RWPE1 (cell line): ENCODE results near the gene TMEM165.
"Not testable (repeated sequence)": the region's sequence is repeated elsewhere in the genome, so short reads cannot be mapped to it uniquely, and the experiment has no call there.

ENCODE experiments used
- CTCF ChIA-PET: fragments of 350-600 bp; sonication (Branson Sonifier 250); formaldehyde crosslinking; extraction: SDS; loops from one replicate; lab custom pipeline; 2021; lab: Yijun Ruan, JAX
- POLR2A ChIA-PET: fragments of 400-600 bp; formaldehyde crosslinking; extraction: SDS; loops from one replicate; lab custom pipeline; 2020; ENCODE audit warnings: antibody characterized with exemption; ENCODE audit not compliant: low non-redundant PET; lab: Yijun Ruan, JAX
- DNase-seq: peaks from one replicate; pipeline ENCODE4 v3.0.0; 2012; ENCODE audit warnings: low spot score
- H3K27ac ChIP-seq: fragments of 450-650 bp; 2 replicates; pipeline ENCODE4 v1.5.1; 2017
- TF ChIP-seq, protein P1 (sequence below): fragments of 450-650 bp; conservative IDR thresholded peaks from 2 replicates; pipeline ENCODE4 v1.5.1; 2017; ENCODE audit warnings: low read depth, mild to moderate bottlenecking

The TMEM165 gene

DNA sequence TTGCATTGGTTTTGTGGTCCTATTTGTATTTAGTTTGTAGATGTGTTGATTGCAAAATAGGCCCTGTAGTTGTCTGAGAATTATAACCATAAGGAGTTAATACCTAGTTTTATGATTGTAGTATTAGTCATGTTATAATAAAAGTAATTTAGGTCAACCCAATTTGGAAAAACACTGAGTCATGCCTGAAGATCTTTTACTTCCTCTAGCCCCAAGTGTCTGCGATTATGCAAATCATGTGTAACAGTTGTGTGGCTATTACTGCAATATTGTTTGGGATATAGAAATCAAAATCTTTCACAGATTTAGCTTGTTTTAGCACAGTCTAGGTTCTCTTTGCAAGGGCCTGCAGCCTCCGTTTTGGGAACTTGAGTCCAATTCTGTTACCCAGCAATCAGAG lies 37.1 kb upstream of the TMEM165 start:
- peak; percentile 88 for DNase-seq
- TF ChIP-seq, protein P1, sequence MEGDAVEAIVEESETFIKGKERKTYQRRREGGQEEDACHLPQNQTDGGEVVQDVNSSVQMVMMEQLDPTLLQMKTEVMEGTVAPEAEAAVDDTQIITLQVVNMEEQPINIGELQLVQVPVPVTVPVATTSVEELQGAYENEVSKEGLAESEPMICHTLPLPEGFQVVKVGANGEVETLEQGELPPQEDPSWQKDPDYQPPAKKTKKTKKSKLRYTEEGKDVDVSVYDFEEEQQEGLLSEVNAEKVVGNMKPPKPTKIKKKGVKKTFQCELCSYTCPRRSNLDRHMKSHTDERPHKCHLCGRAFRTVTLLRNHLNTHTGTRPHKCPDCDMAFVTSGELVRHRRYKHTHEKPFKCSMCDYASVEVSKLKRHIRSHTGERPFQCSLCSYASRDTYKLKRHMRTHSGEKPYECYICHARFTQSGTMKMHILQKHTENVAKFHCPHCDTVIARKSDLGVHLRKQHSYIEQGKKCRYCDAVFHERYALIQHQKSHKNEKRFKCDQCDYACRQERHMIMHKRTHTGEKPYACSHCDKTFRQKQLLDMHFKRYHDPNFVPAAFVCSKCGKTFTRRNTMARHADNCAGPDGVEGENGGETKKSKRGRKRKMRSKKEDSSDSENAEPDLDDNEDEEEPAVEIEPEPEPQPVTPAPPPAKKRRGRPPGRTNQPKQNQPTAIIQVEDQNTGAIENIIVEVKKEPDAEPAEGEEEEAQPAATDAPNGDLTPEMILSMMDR, result no peak
- POLR2A ChIA-PET, result no interaction called here
- CTCF ChIA-PET, result interaction anchor here (0.7 to 1.8 kb wide), 2 partner anchors 9 to 12 kb away, joined by 3 to 10 read pairs; partner anchors contain the start of gene SRD5A3
- peak overlapping the region; percentile 68 for H3K27ac ChIP-seq

DNA sequence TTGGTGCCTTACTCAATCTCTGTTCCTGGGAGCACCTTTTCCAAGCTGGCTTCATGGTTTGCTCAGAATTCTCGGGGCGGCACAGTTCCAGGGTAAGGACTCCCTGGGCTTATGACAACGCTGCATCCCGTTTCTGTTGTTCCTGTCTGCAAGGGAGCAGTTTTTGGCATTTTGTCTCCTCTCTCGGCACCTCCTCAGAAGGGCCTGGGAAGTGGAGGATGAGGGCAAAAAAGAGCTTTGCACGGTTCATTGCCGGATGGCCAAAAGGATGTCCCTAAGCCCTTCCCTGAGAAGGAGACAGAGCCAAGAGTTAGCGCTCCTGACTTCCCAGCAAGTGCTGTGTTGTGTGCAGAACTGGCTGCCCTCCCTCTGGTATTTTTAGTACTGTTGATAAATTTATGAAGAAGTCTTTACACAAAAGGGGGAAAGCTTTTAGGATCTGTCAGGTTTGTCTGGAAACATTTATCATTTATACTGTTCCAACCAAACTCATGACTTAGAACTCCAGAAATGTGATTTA lies 36.3 kb upstream of the TMEM165 start:
- POLR2A ChIA-PET, result no interaction called here
- peak overlapping the region; percentile 65 for H3K27ac ChIP-seq
- CTCF ChIA-PET, result interaction anchor here (0.7 to 1.8 kb wide), 2 partner anchors 8 to 13 kb away, joined by 3 to 10 read pairs; partner anchors contain the start of gene SRD5A3
- TF ChIP-seq, protein P1, result no peak
- DNase-seq, result no peak

DNA sequence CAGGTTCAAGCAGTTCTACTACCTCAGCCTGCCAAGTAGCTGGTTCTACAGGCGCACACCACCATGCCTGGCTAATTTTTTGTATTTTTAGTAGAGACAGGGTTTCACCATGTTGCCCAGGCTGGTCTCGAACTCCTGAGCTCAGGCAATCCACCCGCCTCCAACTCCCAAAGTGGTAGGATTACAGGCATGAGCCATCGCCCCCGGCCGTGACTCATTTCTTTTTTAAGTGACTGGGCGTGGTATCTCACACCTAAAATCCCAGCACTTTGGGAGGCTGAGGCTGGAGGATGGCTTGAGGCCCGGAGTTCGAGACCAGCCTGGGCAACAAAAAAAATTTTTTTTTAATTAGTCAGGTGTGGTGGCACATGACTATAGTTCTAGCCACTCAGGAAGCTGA lies 32.8 kb upstream of the TMEM165 start:
- H3K27ac ChIP-seq, CTCF ChIA-PET, DNase-seq, POLR2A ChIA-PET: not testable (repeated sequence)

DNA sequence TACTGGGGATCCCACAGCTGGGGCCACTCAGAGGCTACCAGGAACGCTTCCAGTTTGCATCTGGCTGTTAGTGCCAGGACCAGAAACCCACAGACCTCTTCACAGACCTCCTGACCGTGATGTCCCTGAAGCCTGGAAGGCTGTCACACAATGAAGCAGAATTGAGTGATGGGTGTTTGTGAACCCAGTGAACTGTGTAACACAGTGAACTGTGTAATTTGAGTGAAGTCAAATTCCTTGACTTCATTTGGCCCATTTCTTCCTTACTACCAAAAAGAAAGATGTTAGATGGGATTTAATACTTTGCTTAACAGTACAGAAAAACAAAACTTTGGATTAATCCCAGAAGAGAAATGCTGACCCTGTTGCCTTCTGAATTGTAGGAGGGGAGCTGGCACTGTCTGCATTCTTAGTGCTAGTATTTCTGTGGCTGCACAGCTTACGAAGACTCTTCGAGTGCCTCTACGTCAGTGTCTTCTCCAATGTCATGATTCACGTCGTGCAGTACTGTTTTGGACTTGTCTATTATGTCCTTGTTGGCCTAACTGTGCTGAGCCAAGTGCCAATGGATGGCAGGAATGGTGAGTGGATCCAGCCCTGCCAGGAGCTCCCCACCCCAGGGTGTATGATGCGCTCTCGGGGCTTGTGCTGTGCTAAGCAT lies 31.9 kb upstream of the TMEM165 start:
- TF ChIP-seq, protein P1, result no peak
- no peak overlapping the region for H3K27ac ChIP-seq
- DNase-seq, result no peak
- ChIA-PET POLR2A (no interaction called here), CTCF (no interaction called here)

DNA sequence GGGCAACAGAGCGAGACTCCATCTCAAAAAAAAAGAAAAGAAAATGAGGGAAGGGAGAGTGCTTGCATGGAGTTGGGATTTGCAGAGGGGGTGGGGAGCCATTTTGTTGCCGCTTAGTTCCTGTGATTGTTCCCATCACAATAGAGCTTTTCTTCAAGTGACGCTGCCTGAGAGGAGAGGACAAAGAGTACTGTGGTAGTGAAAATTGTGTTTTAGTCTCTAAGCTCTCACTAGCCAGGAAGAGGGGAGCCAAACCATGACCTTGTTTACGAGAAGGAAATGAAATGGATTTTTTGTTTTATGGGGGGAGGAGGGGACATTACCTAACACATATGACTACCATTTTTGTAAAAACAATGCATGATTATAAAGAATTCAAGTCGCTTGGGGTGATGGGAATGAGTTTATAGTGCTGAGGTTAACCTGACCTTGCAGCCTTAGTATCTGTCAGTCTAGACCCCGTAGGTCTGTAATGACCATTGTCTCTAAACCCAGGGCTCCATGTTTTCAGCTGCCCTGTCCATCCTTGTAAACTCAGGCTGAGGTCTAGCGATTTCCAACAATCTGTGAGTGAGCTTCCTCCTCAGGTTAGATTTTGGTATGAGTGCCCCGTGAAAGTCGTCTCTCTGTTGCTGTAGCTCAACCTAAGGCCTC lies 30.9 kb upstream of the TMEM165 start:
- ChIA-PET CTCF (no interaction called here), POLR2A (no interaction called here)
- TF ChIP-seq, protein P1, result no peak
- no peak for DNase-seq
- H3K27ac ChIP-seq, result no peak overlapping the region

DNA sequence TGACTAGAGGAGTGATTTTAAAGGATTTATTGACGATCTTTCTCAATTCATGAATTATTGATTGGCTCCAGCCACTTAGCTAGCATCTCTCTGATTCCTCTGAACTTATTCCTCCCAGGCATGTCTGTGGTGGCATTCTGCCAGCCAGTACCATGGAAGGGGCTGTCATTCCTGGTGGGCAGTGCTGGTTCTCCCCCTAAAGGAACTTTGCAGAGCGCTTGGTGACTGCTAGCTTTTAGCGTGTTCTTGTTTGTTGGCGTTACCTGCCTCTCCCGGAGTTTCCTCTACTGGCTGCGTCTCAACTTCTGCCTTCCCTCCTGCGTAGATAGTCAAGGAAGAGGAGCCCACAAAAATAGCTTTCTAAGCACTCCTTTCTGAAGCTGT lies 30.4 kb upstream of the TMEM165 start:
- ChIA-PET CTCF (no interaction called here), POLR2A (no interaction called here)
- TF ChIP-seq, protein P1, result no peak
- DNase-seq, result no peak
- no peak overlapping the region for H3K27ac ChIP-seq

DNA sequence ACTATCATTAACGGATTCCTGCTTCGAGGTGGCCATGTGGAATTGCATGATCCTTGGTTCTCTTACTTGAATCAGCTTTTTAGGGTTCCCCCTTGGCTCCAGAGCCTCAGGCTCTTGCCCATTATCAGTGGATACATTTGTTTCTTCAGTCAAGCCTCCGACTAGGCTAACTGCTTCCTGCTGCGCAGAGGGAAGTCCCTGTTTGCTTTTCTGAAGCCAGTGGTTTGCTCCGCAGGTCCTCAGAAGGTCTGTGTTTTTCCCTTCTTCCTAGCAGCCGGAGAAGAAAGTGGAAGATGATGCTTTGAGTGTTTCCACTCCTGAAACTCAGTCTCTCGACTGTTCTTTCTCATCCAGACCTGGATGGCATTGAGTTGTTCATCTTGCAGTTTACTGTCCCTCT lies 29.1 kb upstream of the TMEM165 start:
- DNase-seq, result no peak
- ChIA-PET CTCF (no interaction called here), POLR2A (interaction anchor here (0.6 kb wide), 1 partner anchor 59 kb away, joined by 3 read pairs; no protein-coding TSS in a partner anchor)
- H3K27ac ChIP-seq, result no peak overlapping the region
- TF ChIP-seq, protein P1, result no peak
